ENCODE data around the gene UQCC5. TPM values are rescaled to one million over a fixed set of nuclear protein-coding genes. Genes with fewer than 3 reads are reported as not detected.

The UQCC5 gene
- polyA plus RNA-seq, 1 experiment = 9.5 TPM

- TF ChIP-seq CTCF (IDR thresholded peaks at IDR 0.05; ENCODE audit: low read depth, low read length) = no peak
- ChIA-PET CTCF (no interaction called here), POLR2A (no interaction called here)
- no peaks in the 10 kb centered on the region; the same call in 1 of the 2 replicates for H3K9me3 ChIP-seq (ENCODE audit: control insufficient read depth, insufficient read depth, low read length)
- H3K27ac ChIP-seq (ENCODE audit: low read depth, low read length) = no peak overlapping the region
- H3K27me3 ChIP-seq (ENCODE audit: control insufficient read depth, insufficient read depth, low read length) = no peaks in the 10 kb centered on the region
- no peak for DNase-seq (ENCODE audit: low read depth, low spot score)
- H3K4me3 ChIP-seq (ENCODE audit: low read depth, low read length) = no peak overlapping the region
These were observed 32.5 kb upstream of the UQCC5 start for GRCh38 chr3:52503788-52504424.

- Histone ChIP-seq H3K27ac (ENCODE audit: low read depth, low read length) (no peak overlapping the region), H3K4me3 (ENCODE audit: low read depth, low read length) (no peak overlapping the region), H3K27me3 (ENCODE audit: control insufficient read depth, insufficient read depth, low read length) (no peaks in the 10 kb centered on the region), H3K9me3 (ENCODE audit: control insufficient read depth, insufficient read depth, low read length) (no peaks in the 10 kb centered on the region; the same call in 1 of the 2 replicates)
- no peak for DNase-seq (ENCODE audit: low read depth, low spot score)
- TF ChIP-seq CTCF (IDR thresholded peaks at IDR 0.05; ENCODE audit: low read depth, low read length) = no peak
- POLR2A ChIA-PET = no interaction called here
- CTCF ChIA-PET = no interaction called here
These were observed 31.4 kb upstream of the UQCC5 start for GRCh38 chr3:52504977-52505376.

- ChIA-PET POLR2A (interaction anchor here (0.9 kb wide), 1 partner anchor 8 kb away, joined by 6 read pairs; no protein-coding TSS in a partner anchor), CTCF (no interaction called here)
- Histone ChIP-seq H3K4me3 (ENCODE audit: low read depth, low read length) (no peak overlapping the region), H3K9me3 (ENCODE audit: control insufficient read depth, insufficient read depth, low read length) (no peaks in the 10 kb centered on the region; the same call in 1 of the 2 replicates), H3K27me3 (ENCODE audit: control insufficient read depth, insufficient read depth, low read length) (peaks cover 9% of the 10 kb centered on the region), H3K27ac (ENCODE audit: low read depth, low read length) (no peak overlapping the region)
- TF ChIP-seq CTCF (IDR thresholded peaks at IDR 0.05; ENCODE audit: low read depth, low read length) = no peak
- DNase-seq (ENCODE audit: low read depth, low spot score) = no peak
These were observed 30.0 kb upstream of the UQCC5 start for GRCh38 chr3:52506266-52506966.

- H3K27ac ChIP-seq (ENCODE audit: low read depth, low read length) = no peak overlapping the region
- no peaks in the 10 kb centered on the region; the same call in 1 of the 2 replicates for H3K9me3 ChIP-seq (ENCODE audit: control insufficient read depth, insufficient read depth, low read length)
- H3K27me3 ChIP-seq (ENCODE audit: control insufficient read depth, insufficient read depth, low read length) = peaks cover 13% of the 10 kb centered on the region
- no peak overlapping the region for H3K4me3 ChIP-seq (ENCODE audit: low read depth, low read length)
- no peak for TF ChIP-seq CTCF (IDR thresholded peaks at IDR 0.05; ENCODE audit: low read depth, low read length)
- DNase-seq (ENCODE audit: low read depth, low spot score) = no peak
- ChIA-PET CTCF (no interaction called here), POLR2A (interaction anchor here (0.9 kb wide), 1 partner anchor 9 kb away, joined by 6 read pairs; no protein-coding TSS in a partner anchor)
These were observed 29.0 kb upstream of the UQCC5 start for GRCh38 chr3:52507359-52507758.

GRCh38 chr3:52509753-52510328 is 26.6 kb upstream of the UQCC5 start:
- Histone ChIP-seq H3K4me3 (ENCODE audit: low read depth, low read length) (no peak overlapping the region), H3K27ac (ENCODE audit: low read depth, low read length) (no peak overlapping the region), H3K27me3 (ENCODE audit: control insufficient read depth, insufficient read depth, low read length) (peaks cover 29% of the 10 kb centered on the region), H3K9me3 (ENCODE audit: control insufficient read depth, insufficient read depth, low read length) (no peaks in the 10 kb centered on the region; the same call in 1 of the 2 replicates)
- no peak for DNase-seq (ENCODE audit: low read depth, low spot score)
- no peak; the same call in 1 of the 2 replicates for TF ChIP-seq CTCF (IDR thresholded peaks at IDR 0.05; ENCODE audit: low read depth, low read length)
- ChIA-PET CTCF (no interaction called here), POLR2A (no interaction called here)

All from AG04450 (cell line).